Smooth muscle cell (in vitro differentiated cells): ENCODE results near the gene DENND2A. TPM values are rescaled to one million over a fixed set of nuclear protein-coding genes. Genes with fewer than 3 reads are reported as not detected.

Experiments used
- DNase-seq: peaks from one replicate; lab custom pipeline; 2025; ENCODE audit not compliant: unreplicated experiment; lab: John Stamatoyannopoulos, UW
- H2AFZ ChIP-seq: fragments of 200-600 bp; sonication (generic); 2 replicates; pipeline ENCODE4 v1.6.0; 2016; ENCODE audit warnings: antibody characterized with exemption, low read depth, mild to moderate bottlenecking
- H3F3A ChIP-seq: fragments of 200-600 bp; sonication (generic); 2 replicates; pipeline ENCODE4 v1.6.0; 2017; ENCODE audit warnings: antibody characterized with exemption, low read depth
- H3K27ac ChIP-seq: fragments of 200-600 bp; sonication (generic); 2 replicates; pipeline ENCODE4 v1.5.1; 2016; ENCODE audit warnings: low read depth, mild to moderate bottlenecking
- H3K27me3 ChIP-seq: fragments of 200-600 bp; sonication (generic); 2 replicates; pipeline ENCODE4 v1.6.1; 2016; ENCODE audit warnings: low read depth, mild to moderate bottlenecking
- H3K36me3 ChIP-seq: fragments of 200-600 bp; sonication (generic); 2 replicates; pipeline ENCODE4 v1.5.1; 2016; ENCODE audit warnings: low read depth
- H3K4me1 ChIP-seq: fragments of 200-600 bp; sonication (generic); 2 replicates; pipeline ENCODE4 v1.5.1; 2016; ENCODE audit warnings: low read depth
- H3K4me2 ChIP-seq: fragments of 200-600 bp; sonication (generic); 2 replicates; pipeline ENCODE4 v1.6.0; 2016; ENCODE audit warnings: mild to moderate bottlenecking
- H3K4me3 ChIP-seq: fragments of 200-600 bp; sonication (generic); 2 replicates; pipeline ENCODE4 v1.5.1; 2016; ENCODE audit warnings: mild to moderate bottlenecking
- H3K79me2 ChIP-seq: fragments of 200-600 bp; sonication (generic); 2 replicates; pipeline ENCODE4 v1.6.0; 2016; ENCODE audit warnings: low read depth, mild to moderate bottlenecking
- H3K9ac ChIP-seq: fragments of 200-600 bp; sonication (generic); 2 replicates; pipeline ENCODE4 v1.6.0; 2016; ENCODE audit warnings: low read depth
- H3K9me3 ChIP-seq: fragments of 200-600 bp; sonication (generic); replicated peaks from 2 replicates; pipeline ENCODE4 v1.5.1; 2016; ENCODE audit warnings: low read depth
- H4K20me1 ChIP-seq: fragments of 200-600 bp; sonication (generic); 2 replicates; pipeline ENCODE4 v1.6.0; 2016; ENCODE audit warnings: low read depth
- WGBS: methylation state at CpG from one replicate; pipeline ENCODE4 v1.1.7; 2016; ENCODE audit warnings: low lambda C conversion rate; 5-methylcytosine and 5-hydroxymethylcytosine counted together
- polyA plus RNA-seq: library from polyadenylated mRNA; unstranded; fragments of >200 nt; fragmentation: Nextera tagmentation; extraction: Ambion mirVana; gene quantifications from 2 replicates; pipeline ENCODE4 v1.2.1, GENCODE V29; 2016
- total RNA-seq: library from RNA; depleted of rRNA; stranded (reverse); fragments of >200 nt; gene quantifications from 2 replicates; pipeline ENCODE4 v1.2.3, GENCODE V29; 2014
- TF ChIP-seq, protein P1 (sequence below): fragments of 200-600 bp; sonication (generic); IDR thresholded peaks from 2 replicates; pipeline ENCODE4 v1.5.1; 2017; ENCODE audit warnings: borderline replicate concordance, mild to moderate bottlenecking, antibody characterized with exemption; ENCODE audit not compliant: insufficient read depth, poor library complexity, severe bottlenecking

The DENND2A gene
- total and polyA plus RNA-seq, 2 experiments from 2014 or later, result 1.8 to 4.6 TPM

- Histone ChIP-seq H3K79me2 (peaks cover 14% of the 10 kb centered on the region), H4K20me1 (no peaks in the 10 kb centered on the region), H3K4me1 (no peaks in the 10 kb centered on the region), H3K9ac (no peak overlapping the region), H3K4me2 (no peak overlapping the region), H3K4me3 (no peak overlapping the region), H3F3A (peaks cover 10% of the 10 kb centered on the region), H3K27me3 (no peaks in the 10 kb centered on the region), H3K27ac (no peak overlapping the region), H2AFZ (no peak overlapping the region), H3K9me3 (no peaks in the 10 kb centered on the region), H3K36me3 (no peaks in the 10 kb centered on the region)
- WGBS, result 92% methylated on average over 1 of the region's 1 CpG
- TF ChIP-seq, protein P1, sequence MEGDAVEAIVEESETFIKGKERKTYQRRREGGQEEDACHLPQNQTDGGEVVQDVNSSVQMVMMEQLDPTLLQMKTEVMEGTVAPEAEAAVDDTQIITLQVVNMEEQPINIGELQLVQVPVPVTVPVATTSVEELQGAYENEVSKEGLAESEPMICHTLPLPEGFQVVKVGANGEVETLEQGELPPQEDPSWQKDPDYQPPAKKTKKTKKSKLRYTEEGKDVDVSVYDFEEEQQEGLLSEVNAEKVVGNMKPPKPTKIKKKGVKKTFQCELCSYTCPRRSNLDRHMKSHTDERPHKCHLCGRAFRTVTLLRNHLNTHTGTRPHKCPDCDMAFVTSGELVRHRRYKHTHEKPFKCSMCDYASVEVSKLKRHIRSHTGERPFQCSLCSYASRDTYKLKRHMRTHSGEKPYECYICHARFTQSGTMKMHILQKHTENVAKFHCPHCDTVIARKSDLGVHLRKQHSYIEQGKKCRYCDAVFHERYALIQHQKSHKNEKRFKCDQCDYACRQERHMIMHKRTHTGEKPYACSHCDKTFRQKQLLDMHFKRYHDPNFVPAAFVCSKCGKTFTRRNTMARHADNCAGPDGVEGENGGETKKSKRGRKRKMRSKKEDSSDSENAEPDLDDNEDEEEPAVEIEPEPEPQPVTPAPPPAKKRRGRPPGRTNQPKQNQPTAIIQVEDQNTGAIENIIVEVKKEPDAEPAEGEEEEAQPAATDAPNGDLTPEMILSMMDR, result no peak
- DNase-seq, result no peak
Measured at GRCh38 chr7:140619176-140619575, 21.4 kb downstream of the DENND2A start.

GRCh38 chr7:140618306-140618705 lies 22.3 kb downstream of the DENND2A start:
- H3F3A ChIP-seq, result peaks cover 4% of the 10 kb centered on the region
- H3K4me1 ChIP-seq, result no peaks in the 10 kb centered on the region
- no peak overlapping the region for H2AFZ ChIP-seq
- TF ChIP-seq, protein P1, result no peak
- no peaks in the 10 kb centered on the region for H3K9me3 ChIP-seq
- H3K4me3 ChIP-seq, result no peak overlapping the region
- no peak overlapping the region for H3K27ac ChIP-seq
- 93% methylated on average over 5 of the region's 5 CpGs for WGBS
- H3K9ac ChIP-seq, result no peak overlapping the region
- no peaks in the 10 kb centered on the region for H3K36me3 ChIP-seq
- no peak for DNase-seq
- H3K27me3 ChIP-seq, result no peaks in the 10 kb centered on the region
- no peak overlapping the region for H3K4me2 ChIP-seq
- H4K20me1 ChIP-seq, result no peaks in the 10 kb centered on the region
- peaks cover 14% of the 10 kb centered on the region for H3K79me2 ChIP-seq

- Histone ChIP-seq H2AFZ (no peak overlapping the region), H3F3A (peaks cover 4% of the 10 kb centered on the region), H3K36me3 (no peaks in the 10 kb centered on the region), H4K20me1 (no peaks in the 10 kb centered on the region), H3K79me2 (peaks cover 7% of the 10 kb centered on the region), H3K27ac (no peak overlapping the region), H3K9ac (no peak overlapping the region), H3K9me3 (no peaks in the 10 kb centered on the region), H3K4me3 (no peak overlapping the region), H3K27me3 (no peaks in the 10 kb centered on the region), H3K4me1 (no peaks in the 10 kb centered on the region), H3K4me2 (no peak overlapping the region)
- TF ChIP-seq, protein P1, result no peak
- 91% methylated on average over 7 of the region's 7 CpGs for WGBS
- DNase-seq, result no peak
Measured at GRCh38 chr7:140617081-140617480, 23.5 kb downstream of the DENND2A start.

DNA sequence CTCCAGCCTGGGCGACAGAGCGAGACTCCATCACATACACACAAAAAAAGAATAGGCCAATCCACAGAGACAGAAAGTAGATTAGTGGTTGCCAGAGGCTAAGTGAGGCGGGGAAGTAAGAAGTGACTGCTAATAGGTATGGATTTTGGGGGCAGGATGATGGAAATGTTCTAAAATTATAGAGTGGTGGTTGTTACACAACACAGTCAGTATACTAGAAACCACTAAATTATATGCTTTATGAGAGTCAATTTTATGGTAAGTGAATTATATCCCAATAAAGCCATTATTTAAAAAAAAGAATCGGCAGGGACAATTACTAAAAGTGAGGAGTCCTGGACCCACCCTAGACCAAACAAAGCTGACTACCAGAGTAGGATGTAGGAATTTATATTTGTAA lies 24.3 kb downstream of the DENND2A start:
- TF ChIP-seq, protein P1, result no peak
- H4K20me1 ChIP-seq, result no peaks in the 10 kb centered on the region
- H3K36me3 ChIP-seq, result no peaks in the 10 kb centered on the region
- no peak for DNase-seq
- no peak overlapping the region for H2AFZ ChIP-seq
- H3K79me2 ChIP-seq, result peaks cover 7% of the 10 kb centered on the region
- no peaks in the 10 kb centered on the region for H3K9me3 ChIP-seq
- H3K4me3 ChIP-seq, result no peak overlapping the region
- no peaks in the 10 kb centered on the region for H3K4me1 ChIP-seq
- H3K9ac ChIP-seq, result no peak overlapping the region
- H3K27me3 ChIP-seq, result no peaks in the 10 kb centered on the region
- 94% methylated on average over 4 of the region's 4 CpGs for WGBS
- no peak overlapping the region for H3K4me2 ChIP-seq
- H3F3A ChIP-seq, result peaks cover under 1% of the 10 kb centered on the region
- no peak overlapping the region for H3K27ac ChIP-seq
